ENCODE data around the gene PRDM16. TPM values are rescaled to one million over a fixed set of nuclear protein-coding genes. Genes with fewer than 3 reads are reported as not detected.

Gene PRDM16
- total RNA-seq, 1 experiment from 2014 or later = 0.17 TPM

GRCh38 chr1:3074297-3074741 lies 5.3 kb downstream of the PRDM16 start:
- Histone ChIP-seq H3K23ac (ENCODE audit: insufficient read length, low read depth, low read length) (no peak overlapping the region), H2AFZ (ENCODE audit: low read length) (no peak overlapping the region), H4K20me1 (ENCODE audit: control insufficient read depth, insufficient read depth, insufficient read length) (no peaks in the 10 kb centered on the region), H2BK5ac (ENCODE audit: insufficient read length, low read length) (no peak overlapping the region), H2BK15ac (ENCODE audit: low read depth, low read length) (no peak overlapping the region), H4K8ac (replicated peaks; ENCODE audit: insufficient read length, low read depth, low read length) (no peak overlapping the region), H3K4me2 (ENCODE audit: insufficient read depth, insufficient read length, low read length) (peak overlapping the region; percentile 3), H3K18ac (ENCODE audit: insufficient read length, low read depth, low read length) (no peak overlapping the region), H3K4me1 (ENCODE audit: insufficient read depth, low read length) (peaks cover 4% of the 10 kb centered on the region; the same call in 1 of the 2 replicates), H2AK5ac (ENCODE audit: insufficient read length, low read length) (no peak overlapping the region), H2BK120ac (ENCODE audit: low read depth, low read length, poor library complexity, severe bottlenecking) (no peak overlapping the region), H3K9me3 (ENCODE audit: control insufficient read depth, low read depth, low read length) (no peaks in the 10 kb centered on the region), H3K79me1 (ENCODE audit: insufficient read depth, low read depth, low read length, poor library complexity, severe bottlenecking) (no peaks in the 10 kb centered on the region), H3T11ph (ENCODE audit: low read length) (no peak overlapping the region), H3K4ac (ENCODE audit: low read depth, low read length) (no peak overlapping the region), H2BK12ac (ENCODE audit: insufficient read length, low read depth, low read length) (no peak overlapping the region), H3K79me2 (ENCODE audit: insufficient read depth, low read length) (no peaks in the 10 kb centered on the region), H3K9ac (ENCODE audit: extremely low read depth, insufficient read length, low read length) (no peak overlapping the region), H3K27me3 (ENCODE audit: insufficient read depth, low read length) (peaks cover 42% of the 10 kb centered on the region), H3K56ac (ENCODE audit: insufficient read length, low read depth, low read length) (no peak overlapping the region), H3K23me2 (ENCODE audit: insufficient read length, low read depth, low read length, poor library complexity, severe bottlenecking) (peaks cover 7% of the 10 kb centered on the region), H2BK20ac (ENCODE audit: low read depth, low read length, poor library complexity, severe bottlenecking) (no peak overlapping the region), H3K14ac (ENCODE audit: insufficient read depth, low read length) (no peak overlapping the region), H4K91ac (ENCODE audit: insufficient read length, low read depth, low read length) (no peak overlapping the region), H4K5ac (ENCODE audit: insufficient read length, low read depth, low read length) (no peak overlapping the region), H3K27ac (ENCODE audit: insufficient read length, low read depth, low read length) (no peak overlapping the region)
- Mint-ChIP-seq H3K4me1 (peaks cover 8 to 26% of the 10 kb centered on the region in 2 experiments; a peak in 3 of 4 replicates), H3K9me3 (no peaks in the 10 kb centered on the region; a peak in 1 of 5 replicates), H3K4me3 (peak overlapping the region in 1 of 2 experiments; percentile 70; a peak in 3 of 5 replicates), H3K36me3 (ENCODE audit: insufficient read depth in 1 of 3, low read depth in 3 of 3) (no peaks in the 10 kb centered on the region), H3K27me3 (ENCODE audit: low read depth) (peaks cover 68% of the 10 kb centered on the region), H3K27ac (no peak overlapping the region)
- DNase-seq = no peak
- TF ChIP-seq CTCF (conservative IDR thresholded peaks at IDR 0.05) = no peak
- no CpG with 5 or more reads among the region's 13 CpGs for WGBS (ENCODE audit: extremely low coverage, insufficient read length, low lambda C conversion rate)

Measured in H9 (cell line).